Activated T-cell treated with anti-CD3 and anti-CD28 coated beads, Interleukin-2, amount 50 U/mL, for 72 hours (primary cell): ENCODE results near the gene VPS37C. TPM values are rescaled to one million over a fixed set of nuclear protein-coding genes. Genes with fewer than 3 reads are reported as not detected.

ENCODE experiments used
- ATAC-seq, 2 donors: fragments of 150-1000 bp; cut with Tn5 transposase; replicated peaks in 1 of 2; 2 replicates each; pipeline ENCODE4 v1.10.0; 2021; ENCODE audit warnings: moderate library complexity in 2 of 2, mild to moderate bottlenecking in 1 of 2
- DNase-seq, 2 donors: peaks; one replicate each; pipeline ENCODE4 v3.0.0; 2021 to 2022; ENCODE audit warnings: mixed read lengths in 1 of 2
- H3K27ac Mint-ChIP-seq: one replicate; pipeline ENCODE4 v1.8.0; 2022; ENCODE audit warnings: mild to moderate bottlenecking, moderate library complexity, mixed read lengths
- H3K27me3 Mint-ChIP-seq: one replicate; pipeline ENCODE4 v1.8.0; 2022; ENCODE audit warnings: low read depth, mixed read lengths
- H3K36me3 Mint-ChIP-seq, 2 donors: one replicate each; pipeline ENCODE4 v1.8.0; 2022; ENCODE audit warnings: mixed read lengths in 2 of 2, mild to moderate bottlenecking in 1 of 2; ENCODE audit not compliant: insufficient read depth in 2 of 2
- H3K4me1 Mint-ChIP-seq: one replicate; pipeline ENCODE4 v1.8.0; 2022; ENCODE audit warnings: low read depth, mixed read lengths
- H3K4me3 Mint-ChIP-seq, 2 donors: one replicate each; pipeline ENCODE4 v1.8.0; 2022; ENCODE audit warnings: mild to moderate bottlenecking in 2 of 2, mixed read lengths in 2 of 2, moderate library complexity in 2 of 2
- H3K9me3 Mint-ChIP-seq, 2 donors: one replicate each; pipeline ENCODE4 v1.8.0; 2022; ENCODE audit warnings: mixed read lengths in 2 of 2
- total RNA-seq, 2 donors: library from RNA; stranded (reverse); gene quantifications; one replicate each; pipeline ENCODE4 v1.2.3, GENCODE V29; 2022

The VPS37C gene
- total RNA-seq, 2 donors from 2014 or later = 13.0 to 14.9 TPM

DNA sequence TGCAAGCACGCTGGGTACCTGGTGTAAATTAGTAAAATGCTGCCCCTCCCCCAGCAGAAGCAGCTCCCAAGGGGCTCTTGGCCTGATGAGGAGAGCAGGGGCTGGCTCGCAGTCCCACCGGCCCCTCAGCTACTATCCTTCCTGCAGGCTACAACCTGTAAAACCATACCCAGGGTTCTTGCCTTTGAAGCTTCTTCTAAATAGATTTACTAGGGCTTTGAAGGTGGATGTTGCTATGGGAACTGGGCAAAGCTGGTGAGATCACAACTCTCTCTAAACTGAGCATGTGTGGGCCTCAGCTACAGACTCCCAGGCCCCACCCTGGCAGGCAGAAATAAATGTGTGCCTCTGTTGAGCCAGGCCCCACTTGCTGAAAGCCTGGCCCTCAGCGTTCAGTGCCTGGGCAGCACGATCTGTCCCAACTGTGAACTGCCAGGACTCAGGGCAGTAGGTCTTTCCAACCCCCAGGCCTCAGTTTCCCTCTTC is 40.5 kb downstream of the VPS37C start:
- no peak for DNase-seq
- peak; percentile 35 to 38 for ATAC-seq
- Mint-ChIP-seq H3K9me3 (peaks cover 0 to 3% of the 10 kb centered on the region in 2 donors), H3K4me3 (peak overlapping the region in 1 of 2 donors; percentile 34), H3K27me3 (no peaks in the 10 kb centered on the region), H3K27ac (no peak overlapping the region), H3K4me1 (peaks cover 53% of the 10 kb centered on the region), H3K36me3 (peaks cover 21 to 48% of the 10 kb centered on the region in 2 donors)

DNA sequence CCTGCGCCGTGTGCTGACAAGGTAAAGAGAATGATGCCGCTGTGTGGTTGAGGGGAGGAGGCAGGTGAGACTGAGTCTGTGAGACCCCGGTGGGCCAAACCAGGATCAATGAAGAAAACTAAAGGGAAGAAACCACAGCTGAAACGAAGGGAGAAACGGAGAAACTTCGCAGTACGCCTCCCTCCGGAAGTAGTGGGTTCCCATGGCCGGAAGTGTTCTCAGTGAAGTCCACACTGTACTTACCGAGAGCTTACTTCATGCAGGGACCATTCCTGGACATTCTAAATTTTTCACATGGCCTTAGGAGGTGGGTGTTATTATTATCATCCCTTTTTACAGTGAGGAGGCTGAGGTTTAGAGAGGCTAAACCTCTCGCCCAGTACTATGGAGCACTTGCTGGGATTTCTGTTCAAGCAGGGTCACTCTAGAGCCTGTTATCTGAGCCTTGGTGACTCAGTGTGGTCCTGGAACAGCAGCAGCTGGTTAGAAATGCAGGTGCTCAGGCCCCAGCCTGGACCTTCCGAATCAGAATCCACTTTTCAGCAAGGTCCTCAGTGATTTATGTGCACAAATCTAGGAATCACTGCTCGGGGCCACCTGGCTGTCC is 41.0 kb downstream of the VPS37C start:
- H3K4me3 Mint-ChIP-seq = peak overlapping the region; percentile 34 to 51

DNA sequence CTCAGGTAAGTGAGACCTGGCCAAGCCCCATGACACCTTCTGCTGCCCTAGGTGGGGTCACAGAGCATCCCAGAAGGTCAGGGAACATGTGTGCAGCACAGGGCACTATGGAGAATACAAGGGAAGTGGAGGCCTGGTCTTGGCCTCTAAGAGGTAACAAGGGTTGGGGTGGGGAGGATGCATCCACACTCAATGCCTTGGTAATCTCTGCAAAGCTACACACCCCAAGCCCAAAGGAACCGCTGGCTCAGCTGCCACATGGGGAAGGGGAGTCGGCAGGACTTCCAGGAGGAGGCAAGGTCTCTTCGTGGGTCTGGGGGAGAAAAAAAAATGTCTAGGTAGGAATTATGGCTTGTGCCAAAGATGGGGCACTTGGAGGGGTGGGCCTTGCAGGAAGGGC is 41.7 kb downstream of the VPS37C start:
- peaks cover 0 to 3% of the 10 kb centered on the region in 2 donors for H3K9me3 Mint-ChIP-seq
- H3K27ac Mint-ChIP-seq = peak overlapping the region; percentile 60
- peak overlapping the region; percentile 34 to 51 for H3K4me3 Mint-ChIP-seq
- H3K27me3 Mint-ChIP-seq = no peaks in the 10 kb centered on the region
- DNase-seq (no peak), ATAC-seq (no peak)
- H3K4me1 Mint-ChIP-seq = peaks cover 65% of the 10 kb centered on the region
- peaks cover 27 to 56% of the 10 kb centered on the region in 2 donors for H3K36me3 Mint-ChIP-seq

More for the DNA sequence above, 41.0 kb downstream of the VPS37C start:
- peaks cover 59% of the 10 kb centered on the region for H3K4me1 Mint-ChIP-seq
- H3K27me3 Mint-ChIP-seq = no peaks in the 10 kb centered on the region
- H3K27ac Mint-ChIP-seq = peak overlapping the region; percentile 60
- H3K9me3 Mint-ChIP-seq = peaks cover 0 to 3% of the 10 kb centered on the region in 2 donors
- DNase-seq = no peak
- H3K36me3 Mint-ChIP-seq = peaks cover 24 to 52% of the 10 kb centered on the region in 2 donors
- ATAC-seq = peak in 1 of 2 donors; percentile 30

DNA sequence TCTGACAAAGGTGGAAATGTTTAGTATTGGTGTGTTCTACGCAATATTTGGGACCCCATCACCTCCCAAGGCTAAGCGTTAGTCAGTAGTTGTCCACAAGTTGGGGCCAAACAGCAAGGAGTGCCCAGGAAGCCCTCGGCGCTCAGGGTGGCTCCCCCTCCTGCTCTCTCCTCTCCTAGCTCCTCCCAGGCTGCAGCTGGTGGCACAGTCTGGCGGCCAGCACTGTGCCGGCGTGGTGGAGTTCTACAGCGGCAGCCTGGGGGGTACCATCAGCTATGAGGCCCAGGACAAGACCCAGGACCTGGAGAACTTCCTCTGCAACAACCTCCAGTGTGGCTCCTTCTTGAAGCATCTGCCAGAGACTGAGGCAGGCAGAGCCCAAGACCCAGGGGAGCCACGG is 42.2 kb downstream of the VPS37C start:
- no peak for DNase-seq
- Mint-ChIP-seq H3K27me3 (no peaks in the 10 kb centered on the region), H3K36me3 (peaks cover 25 to 53% of the 10 kb centered on the region in 2 donors), H3K4me3 (peak overlapping the region; percentile 34 to 51), H3K9me3 (peaks cover 0 to 3% of the 10 kb centered on the region in 2 donors), H3K4me1 (peaks cover 70% of the 10 kb centered on the region), H3K27ac (peak overlapping the region; percentile 60)
- ATAC-seq = no peak

DNA sequence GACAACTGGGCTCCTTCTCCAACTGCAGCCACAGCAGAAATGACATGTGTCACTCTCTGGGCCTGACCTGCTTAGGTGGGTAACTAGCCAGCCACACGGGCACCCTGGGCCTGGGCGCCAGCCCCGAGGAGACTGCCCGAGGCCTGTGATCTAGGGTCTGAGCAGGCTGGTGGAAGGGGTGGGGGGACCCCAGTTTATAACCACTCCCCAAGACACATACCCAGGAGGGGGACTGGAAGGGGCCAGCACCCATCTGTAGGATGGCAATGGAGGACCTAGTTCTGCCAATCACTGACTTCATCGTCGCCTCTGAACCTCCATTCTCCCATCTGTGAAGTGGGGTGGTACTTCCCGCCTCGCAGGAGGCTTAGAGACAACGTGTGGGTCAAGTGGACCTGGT is 42.8 kb downstream of the VPS37C start:
- DNase-seq (no peak), ATAC-seq (no peak)
- peaks cover 77% of the 10 kb centered on the region for H3K4me1 Mint-ChIP-seq
- H3K27me3 Mint-ChIP-seq = no peaks in the 10 kb centered on the region
- H3K36me3 Mint-ChIP-seq = peaks cover 24 to 49% of the 10 kb centered on the region in 2 donors
- peak overlapping the region; percentile 56 for H3K27ac Mint-ChIP-seq
- H3K9me3 Mint-ChIP-seq = peaks cover 0 to 3% of the 10 kb centered on the region in 2 donors
- peak overlapping the region; percentile 33 to 36 for H3K4me3 Mint-ChIP-seq

DNA sequence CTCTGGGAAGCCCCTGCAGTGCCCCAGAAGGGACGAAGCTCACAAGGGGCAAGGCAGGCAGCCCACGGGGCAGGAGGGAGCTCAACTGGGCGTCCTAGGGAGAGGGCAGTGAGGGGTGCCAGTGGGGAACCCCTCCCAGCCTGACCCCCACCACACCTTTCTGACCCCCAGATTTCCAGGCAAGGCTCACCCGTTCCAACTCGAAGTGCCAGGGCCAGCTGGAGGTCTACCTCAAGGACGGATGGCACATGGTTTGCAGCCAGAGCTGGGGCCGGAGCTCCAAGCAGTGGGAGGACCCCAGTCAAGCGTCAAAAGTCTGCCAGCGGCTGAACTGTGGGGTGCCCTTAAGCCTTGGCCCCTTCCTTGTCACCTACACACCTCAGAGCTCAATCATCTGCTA is 43.2 kb downstream of the VPS37C start:
- Mint-ChIP-seq H3K4me1 (peaks cover 81% of the 10 kb centered on the region), H3K36me3 (peaks cover 24 to 46% of the 10 kb centered on the region in 2 donors), H3K4me3 (no peak overlapping the region), H3K27ac (peak overlapping the region; percentile 33), H3K9me3 (peaks cover 0 to 3% of the 10 kb centered on the region in 2 donors), H3K27me3 (no peaks in the 10 kb centered on the region)
- no peak for ATAC-seq
- DNase-seq = no peak

DNA sequence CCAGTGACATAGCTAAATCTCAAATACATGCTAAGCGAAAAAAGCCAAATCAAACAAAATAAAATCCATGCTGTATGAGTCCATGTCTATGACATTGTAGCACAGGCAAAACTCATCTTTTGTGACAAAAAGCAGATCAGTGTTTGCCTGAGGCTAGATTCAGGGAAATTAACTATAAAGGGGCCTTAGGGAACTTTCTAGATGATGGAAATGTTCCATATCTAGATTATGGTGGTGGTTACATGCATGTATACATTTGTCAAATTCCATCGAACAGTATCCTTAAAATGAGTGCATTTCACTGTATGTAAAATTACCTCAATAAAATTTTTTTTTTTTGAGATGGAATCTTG is 44.1 kb downstream of the VPS37C start:
- peak overlapping the region in 1 of 2 donors; percentile 51 for H3K4me3 Mint-ChIP-seq
- ATAC-seq (no peak), DNase-seq (no peak)
- H3K4me1 Mint-ChIP-seq = peaks cover 89% of the 10 kb centered on the region
- peaks cover 24 to 47% of the 10 kb centered on the region in 2 donors for H3K36me3 Mint-ChIP-seq
- H3K27me3 Mint-ChIP-seq = no peaks in the 10 kb centered on the region
- H3K27ac Mint-ChIP-seq = peak overlapping the region; percentile 96
- peaks cover 0 to 3% of the 10 kb centered on the region in 2 donors for H3K9me3 Mint-ChIP-seq

DNA sequence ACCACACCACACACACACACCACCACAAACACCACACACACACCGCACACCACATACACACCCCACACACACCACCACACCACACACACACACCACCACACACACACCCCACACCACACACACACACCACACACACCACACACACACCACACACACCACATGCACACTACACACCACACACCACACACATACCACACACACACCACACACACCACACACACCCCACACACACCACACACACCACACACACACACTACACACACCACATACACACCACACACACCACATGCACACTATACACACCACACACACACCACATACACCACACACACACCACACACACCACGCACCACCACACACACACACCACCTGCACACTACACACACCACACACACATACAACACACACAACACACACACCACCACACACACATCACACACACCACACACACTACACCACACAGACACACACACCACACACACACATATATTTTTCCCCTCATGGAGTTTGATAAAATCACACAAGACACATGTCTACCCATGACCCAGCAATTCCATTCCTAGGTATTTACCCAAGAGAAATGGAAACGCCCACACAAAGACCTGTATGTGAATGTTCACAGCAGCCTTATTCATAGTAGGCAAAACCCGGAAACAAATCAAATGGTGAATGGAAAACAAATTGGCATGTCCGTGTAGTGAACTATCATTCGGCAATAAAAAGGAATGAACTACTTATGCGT is 44.6 kb downstream of the VPS37C start:
- peaks cover 90% of the 10 kb centered on the region for H3K4me1 Mint-ChIP-seq
- peaks cover 0 to 3% of the 10 kb centered on the region in 2 donors for H3K9me3 Mint-ChIP-seq
- H3K36me3 Mint-ChIP-seq = peaks cover 25 to 47% of the 10 kb centered on the region in 2 donors
- H3K27ac Mint-ChIP-seq = peak overlapping the region; percentile 96
- no peaks in the 10 kb centered on the region for H3K27me3 Mint-ChIP-seq
- peak overlapping the region; percentile 23 to 51 for H3K4me3 Mint-ChIP-seq
- no peak for DNase-seq
- ATAC-seq = peak; percentile 9 to 18

DNA sequence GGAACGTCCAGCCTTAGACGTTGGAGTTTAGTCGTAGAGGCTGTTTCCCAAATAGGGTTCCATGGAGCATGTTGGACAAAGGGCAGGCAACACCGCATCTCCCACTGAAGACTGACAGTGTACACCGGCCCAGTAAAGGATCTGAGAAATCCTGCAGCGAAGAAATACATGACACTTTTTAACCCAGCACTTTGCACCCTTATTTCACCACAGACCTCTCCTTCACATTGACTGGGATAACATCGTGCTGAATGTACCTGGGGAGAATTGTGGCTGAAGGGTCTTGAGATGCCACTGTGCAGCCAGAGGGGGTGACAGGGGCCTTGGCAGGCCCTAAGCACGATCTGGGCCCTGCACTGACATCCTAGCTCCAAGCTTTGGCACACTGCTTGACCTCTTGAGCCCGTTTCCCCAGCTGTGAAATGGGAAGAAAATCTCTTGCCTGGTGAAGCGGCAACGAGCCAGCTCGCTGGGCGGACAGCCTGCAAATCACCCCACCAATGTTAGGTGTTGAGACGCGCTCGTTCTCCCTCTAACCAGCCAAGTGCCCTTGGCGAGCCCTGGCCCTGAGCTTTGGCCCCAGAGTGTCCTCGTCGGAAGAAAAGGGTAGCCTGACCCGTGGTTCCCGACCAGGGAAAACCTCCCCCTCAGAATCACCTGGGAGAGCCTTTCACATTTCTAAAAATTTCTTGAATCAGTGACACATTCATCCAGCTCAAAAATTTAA is 45.6 kb downstream of the VPS37C start:
- Mint-ChIP-seq H3K4me1 (peaks cover 90% of the 10 kb centered on the region), H3K9me3 (peaks cover 0 to 3% of the 10 kb centered on the region in 2 donors), H3K27ac (peak overlapping the region; percentile 96), H3K36me3 (peaks cover 26 to 45% of the 10 kb centered on the region in 2 donors), H3K27me3 (no peaks in the 10 kb centered on the region), H3K4me3 (peak overlapping the region; percentile 33 to 65)
- DNase-seq (no peak), ATAC-seq (no peak)

DNA sequence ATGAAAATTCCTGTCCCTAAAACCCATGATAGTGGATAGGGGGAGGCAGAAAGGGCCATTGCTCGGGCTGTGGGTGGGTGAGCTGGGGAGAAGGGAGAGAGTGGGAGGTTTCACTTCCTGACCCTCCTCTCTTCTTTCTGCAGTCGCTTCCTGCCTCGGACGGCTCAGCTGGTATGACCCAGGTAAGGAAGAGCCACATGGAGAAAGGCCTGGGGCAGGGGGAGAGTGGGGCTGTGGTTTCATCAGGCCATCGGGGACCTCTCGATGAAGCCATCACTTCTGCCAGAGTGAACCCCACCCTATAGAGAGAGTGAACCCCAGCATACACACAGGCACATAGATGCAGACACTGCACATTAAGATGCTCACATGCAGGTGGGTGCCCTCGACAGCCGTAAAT is 46.3 kb downstream of the VPS37C start:
- ATAC-seq = no peak
- DNase-seq = no peak
- Mint-ChIP-seq H3K27me3 (no peaks in the 10 kb centered on the region), H3K4me1 (peaks cover 90% of the 10 kb centered on the region), H3K36me3 (peaks cover 27 to 50% of the 10 kb centered on the region in 2 donors), H3K9me3 (peaks cover 0 to 3% of the 10 kb centered on the region in 2 donors), H3K4me3 (peak overlapping the region; percentile 33 to 65), H3K27ac (peak overlapping the region; percentile 54)

DNA sequence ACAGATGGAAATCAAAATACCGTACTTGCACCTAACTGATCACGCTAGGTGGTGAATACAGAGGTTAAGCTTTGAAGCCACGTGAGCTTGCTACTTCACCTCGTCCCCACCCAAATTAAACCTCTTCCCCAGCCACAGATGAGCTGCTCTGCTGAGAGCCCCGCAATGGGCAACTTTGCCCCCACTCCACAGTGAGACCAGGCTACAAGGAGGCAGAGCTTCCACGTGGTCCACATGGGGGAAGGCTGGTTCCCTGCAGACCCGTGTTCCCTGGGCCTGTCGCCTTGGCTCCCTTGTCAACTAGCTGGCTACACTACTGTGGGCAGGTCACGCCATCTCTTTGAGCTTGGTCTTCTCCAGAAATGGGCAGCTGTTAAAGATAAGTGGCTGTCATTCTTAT is 48.0 kb downstream of the VPS37C start:
- Mint-ChIP-seq H3K27me3 (no peaks in the 10 kb centered on the region), H3K4me3 (no peak overlapping the region), H3K9me3 (peaks cover 0 to 3% of the 10 kb centered on the region in 2 donors), H3K27ac (peak overlapping the region; percentile 96), H3K4me1 (peaks cover 91% of the 10 kb centered on the region), H3K36me3 (peaks cover 27 to 48% of the 10 kb centered on the region in 2 donors)
- DNase-seq (no peak), ATAC-seq (no peak)

DNA sequence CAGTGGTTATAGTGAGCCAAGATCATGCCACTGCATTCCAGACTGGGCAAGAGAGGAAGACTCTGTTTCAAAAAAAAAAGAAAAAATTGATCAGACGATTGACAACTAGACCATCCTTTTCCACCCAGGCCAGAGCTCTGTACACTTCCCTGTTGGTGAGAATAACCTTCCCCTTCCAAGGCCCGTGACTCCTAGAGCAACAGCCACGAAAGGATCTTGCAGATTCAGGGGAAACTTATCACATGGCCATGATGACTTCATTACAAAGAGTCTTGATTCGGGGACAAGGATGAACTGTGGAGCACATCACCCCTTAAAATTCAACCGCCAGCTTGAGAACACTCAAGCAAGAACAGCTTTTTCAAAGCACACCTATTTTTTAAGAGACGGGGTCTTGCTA is 48.7 kb downstream of the VPS37C start:
- DNase-seq (no peak), ATAC-seq (no peak)
- Mint-ChIP-seq H3K27me3 (no peaks in the 10 kb centered on the region), H3K4me1 (peaks cover 98% of the 10 kb centered on the region), H3K4me3 (no peak overlapping the region), H3K9me3 (peaks cover 0 to 3% of the 10 kb centered on the region in 2 donors), H3K27ac (peak overlapping the region; percentile 96), H3K36me3 (peaks cover 29 to 48% of the 10 kb centered on the region in 2 donors)
